Nephron (organoid): ENCODE measurements around the gene GP9.
"Not testable (repeated sequence)": the region's sequence is repeated elsewhere in the genome, so short reads cannot be mapped to it uniquely, and the experiment has no call there.

Source experiments
- H3K27ac Mint-ChIP-seq, 3 experiments: 2 replicates each; pipeline ENCODE4 v1.8.0; 2020; ENCODE audit warnings: mixed read lengths in 3 of 3, mild to moderate bottlenecking in 2 of 3, moderate library complexity in 1 of 3
- H3K27me3 Mint-ChIP-seq: 2 replicates; pipeline ENCODE4 v1.8.0; 2021; ENCODE audit warnings: low read depth, mild to moderate bottlenecking, moderate library complexity, mixed read lengths
- H3K36me3 Mint-ChIP-seq: 2 replicates; pipeline ENCODE4 v1.8.0; 2020; ENCODE audit warnings: low read depth, mixed read lengths
- H3K4me1 Mint-ChIP-seq: 2 replicates; pipeline ENCODE4 v1.8.0; 2020; ENCODE audit warnings: mixed read lengths
- H3K4me3 Mint-ChIP-seq, 3 experiments: 2 replicates each; pipeline ENCODE4 v1.8.0; 2020; ENCODE audit warnings: mild to moderate bottlenecking in 3 of 3, mixed read lengths in 3 of 3, moderate library complexity in 2 of 3
- H3K9me3 Mint-ChIP-seq: 2 replicates; pipeline ENCODE4 v1.8.0; 2020; ENCODE audit warnings: mixed read lengths
- TF ChIP-seq, protein P1 (sequence below), 3 experiments: fragments of 200-600 bp; sonication (generic); IDR thresholded peaks; one replicate each; pipeline ENCODE4 v1.5.0; 2021; ENCODE audit warnings: antibody characterized with exemption in 3 of 3; ENCODE audit not compliant: unreplicated experiment in 3 of 3

Gene GP9

GRCh38 chr3:129082026-129082425 lies 21.4 kb downstream of the GP9 start:
- Mint-ChIP-seq H3K27ac (no peak overlapping the region), H3K36me3 (no peaks in the 10 kb centered on the region), H3K4me1 (no peaks in the 10 kb centered on the region)

GRCh38 chr3:129084501-129084900 lies 23.9 kb downstream of the GP9 start:
- Mint-ChIP-seq H3K36me3 (no peaks in the 10 kb centered on the region), H3K27ac (no peak overlapping the region), H3K4me1 (no peaks in the 10 kb centered on the region), H3K9me3 (no peaks in the 10 kb centered on the region), H3K4me3 (no peak overlapping the region), H3K27me3 (no peaks in the 10 kb centered on the region)
- TF ChIP-seq, protein P1, sequence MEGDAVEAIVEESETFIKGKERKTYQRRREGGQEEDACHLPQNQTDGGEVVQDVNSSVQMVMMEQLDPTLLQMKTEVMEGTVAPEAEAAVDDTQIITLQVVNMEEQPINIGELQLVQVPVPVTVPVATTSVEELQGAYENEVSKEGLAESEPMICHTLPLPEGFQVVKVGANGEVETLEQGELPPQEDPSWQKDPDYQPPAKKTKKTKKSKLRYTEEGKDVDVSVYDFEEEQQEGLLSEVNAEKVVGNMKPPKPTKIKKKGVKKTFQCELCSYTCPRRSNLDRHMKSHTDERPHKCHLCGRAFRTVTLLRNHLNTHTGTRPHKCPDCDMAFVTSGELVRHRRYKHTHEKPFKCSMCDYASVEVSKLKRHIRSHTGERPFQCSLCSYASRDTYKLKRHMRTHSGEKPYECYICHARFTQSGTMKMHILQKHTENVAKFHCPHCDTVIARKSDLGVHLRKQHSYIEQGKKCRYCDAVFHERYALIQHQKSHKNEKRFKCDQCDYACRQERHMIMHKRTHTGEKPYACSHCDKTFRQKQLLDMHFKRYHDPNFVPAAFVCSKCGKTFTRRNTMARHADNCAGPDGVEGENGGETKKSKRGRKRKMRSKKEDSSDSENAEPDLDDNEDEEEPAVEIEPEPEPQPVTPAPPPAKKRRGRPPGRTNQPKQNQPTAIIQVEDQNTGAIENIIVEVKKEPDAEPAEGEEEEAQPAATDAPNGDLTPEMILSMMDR (IDR thresholded peaks at IDR 0.05; ENCODE audit: unreplicated experiment in 3 of 3) = no peak

More at GRCh38 chr3:129082026-129082425, 21.4 kb downstream of the GP9 start:
- no peaks in the 10 kb centered on the region for H3K9me3 Mint-ChIP-seq
- no peak overlapping the region for H3K4me3 Mint-ChIP-seq
- H3K27me3 Mint-ChIP-seq = no peaks in the 10 kb centered on the region
- TF ChIP-seq, protein P1 (IDR thresholded peaks at IDR 0.05; ENCODE audit: unreplicated experiment in 3 of 3) = no peak

DNA sequence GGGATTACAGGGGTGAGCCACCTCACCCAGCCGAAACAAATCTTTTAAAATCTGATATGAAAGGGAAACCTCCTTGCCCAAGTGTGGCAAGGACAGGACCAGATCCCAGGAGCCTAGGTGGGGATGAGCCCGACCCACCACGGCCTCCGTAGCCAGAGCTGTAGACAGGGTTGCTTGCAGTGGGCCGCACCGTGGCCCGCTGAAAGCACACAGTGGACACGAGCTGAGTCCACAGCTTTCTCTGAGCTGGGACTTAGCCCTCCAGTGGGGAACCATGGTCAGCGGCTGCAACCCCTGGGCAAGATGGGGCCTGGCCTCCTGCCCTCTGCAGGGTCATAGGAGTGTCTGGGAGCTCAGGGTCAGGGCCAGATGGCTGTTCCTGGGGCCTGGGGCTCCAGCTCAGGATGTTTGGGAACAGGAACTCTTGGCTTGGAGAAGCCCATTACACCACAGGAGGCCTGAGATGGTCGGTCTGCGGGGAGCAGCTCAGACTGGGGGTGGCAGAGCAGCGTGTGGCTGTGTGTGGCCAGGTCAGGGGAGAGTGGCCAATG lies 24.7 kb downstream of the GP9 start:
- H3K9me3 Mint-ChIP-seq = no peaks in the 10 kb centered on the region
- no peaks in the 10 kb centered on the region for H3K27me3 Mint-ChIP-seq
- H3K36me3 Mint-ChIP-seq = no peaks in the 10 kb centered on the region
- TF ChIP-seq, protein P1 (IDR thresholded peaks at IDR 0.05; ENCODE audit: unreplicated experiment in 3 of 3) = no peak
- H3K4me3 Mint-ChIP-seq = no peak overlapping the region
- H3K27ac Mint-ChIP-seq = peak overlapping the region in 1 of 3 experiments; percentile 31
- no peaks in the 10 kb centered on the region for H3K4me1 Mint-ChIP-seq

DNA sequence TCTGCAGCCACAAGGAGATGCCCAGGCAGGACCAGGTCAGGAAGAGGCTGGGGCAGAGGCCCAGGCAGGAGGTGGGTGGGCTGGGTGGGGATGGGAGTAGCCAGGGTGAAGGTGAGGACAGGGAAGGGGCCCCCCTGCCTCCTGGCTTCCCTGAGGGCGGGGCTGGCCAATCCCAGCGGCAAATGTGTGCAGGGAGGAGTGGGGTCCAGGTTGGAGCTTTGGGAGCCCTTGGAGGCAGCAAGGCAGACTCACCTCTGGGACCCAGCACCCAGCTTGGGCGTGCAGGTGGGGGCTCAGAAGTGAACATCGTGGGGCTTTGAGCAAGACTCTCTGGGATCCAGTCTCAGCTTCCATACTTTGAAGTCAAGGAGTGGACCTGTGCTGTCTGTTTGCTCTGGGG lies 25.2 kb downstream of the GP9 start:
- Mint-ChIP-seq H3K27ac (peak overlapping the region in 1 of 3 experiments; percentile 31), H3K27me3 (no peaks in the 10 kb centered on the region), H3K4me1 (no peaks in the 10 kb centered on the region), H3K36me3 (no peaks in the 10 kb centered on the region), H3K9me3 (no peaks in the 10 kb centered on the region), H3K4me3 (no peak overlapping the region)
- TF ChIP-seq, protein P1 (IDR thresholded peaks at IDR 0.05; ENCODE audit: unreplicated experiment in 3 of 3) = no peak

DNA sequence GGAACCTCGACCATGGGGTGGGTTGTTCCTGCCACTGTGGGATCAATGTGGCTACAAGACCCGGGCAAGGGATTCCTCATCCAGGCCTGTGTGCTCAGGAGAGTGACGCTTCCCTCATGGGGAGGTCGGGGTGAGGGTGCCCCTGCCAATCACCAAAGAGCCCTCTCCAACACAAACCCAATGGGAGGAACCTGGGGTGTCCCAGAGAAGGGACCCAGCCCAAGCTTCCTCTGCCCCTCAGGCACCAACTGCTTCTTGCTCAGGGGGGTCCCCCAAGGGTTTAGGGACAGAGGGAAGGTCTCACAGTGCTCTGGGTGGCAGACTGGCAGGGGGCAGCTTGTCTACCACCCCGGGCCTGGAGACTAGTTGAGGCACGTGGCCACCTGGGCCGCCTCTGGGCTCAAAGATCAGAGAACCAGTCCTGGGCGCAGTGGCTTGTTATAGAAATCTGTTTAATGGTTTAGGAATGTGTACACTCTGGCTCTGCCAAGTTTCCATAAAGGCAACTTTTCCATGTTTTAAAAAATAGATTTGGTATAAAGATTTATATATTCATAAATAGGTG lies 26.6 kb downstream of the GP9 start:
- no peaks in the 10 kb centered on the region for H3K4me1 Mint-ChIP-seq
- TF ChIP-seq, protein P1 (IDR thresholded peaks at IDR 0.05; ENCODE audit: unreplicated experiment in 3 of 3) = no peak
- no peaks in the 10 kb centered on the region for H3K9me3 Mint-ChIP-seq
- H3K27ac Mint-ChIP-seq = no peak overlapping the region
- no peak overlapping the region for H3K4me3 Mint-ChIP-seq
- no peaks in the 10 kb centered on the region for H3K27me3 Mint-ChIP-seq
- H3K36me3 Mint-ChIP-seq = peaks cover 3% of the 10 kb centered on the region

- not testable (repeated sequence) for H3K9me3 Mint-ChIP-seq, H3K4me1 Mint-ChIP-seq, H3K27me3 Mint-ChIP-seq, H3K27ac Mint-ChIP-seq, H3K4me3 Mint-ChIP-seq, H3K36me3 Mint-ChIP-seq
These were observed 27.3 kb downstream of the GP9 start for GRCh38 chr3:129087904-129088303.

- H3K9me3 Mint-ChIP-seq, H3K4me1 Mint-ChIP-seq, H3K27me3 Mint-ChIP-seq, H3K27ac Mint-ChIP-seq, H3K36me3 Mint-ChIP-seq, H3K4me3 Mint-ChIP-seq: not testable (repeated sequence)
These were observed 27.7 kb downstream of the GP9 start for GRCh38 chr3:129088312-129088711.
